Mammary epithelial cell (primary cell): ENCODE measurements around the gene FOXN1.

Experiments used
- EZH2 ChIP-seq: IDR thresholded peaks from 2 replicates; pipeline ENCODE4 v1.6.1; 2012; ENCODE audit warnings: low read length, inconsistent platforms, borderline replicate concordance
- TF ChIP-seq, protein P1 (sequence below), 2 donors: IDR thresholded peaks in 1 of 2; conservative IDR thresholded peaks in 1 of 2; 2 replicates each; pipeline ENCODE4 v1.5.1; 2011 to 2012; ENCODE audit warnings: inconsistent platforms in 2 of 2, low read length in 2 of 2, mild to moderate bottlenecking in 2 of 2, control low read depth in 1 of 2, low read depth in 1 of 2; ENCODE audit not compliant: insufficient read depth in 1 of 2; ENCODE audit errors: extremely low read depth in 1 of 2

GRCh38 chr17:28523876-28524275 lies 17.7 kb downstream of the FOXN1 start:
- TF ChIP-seq, protein P1, sequence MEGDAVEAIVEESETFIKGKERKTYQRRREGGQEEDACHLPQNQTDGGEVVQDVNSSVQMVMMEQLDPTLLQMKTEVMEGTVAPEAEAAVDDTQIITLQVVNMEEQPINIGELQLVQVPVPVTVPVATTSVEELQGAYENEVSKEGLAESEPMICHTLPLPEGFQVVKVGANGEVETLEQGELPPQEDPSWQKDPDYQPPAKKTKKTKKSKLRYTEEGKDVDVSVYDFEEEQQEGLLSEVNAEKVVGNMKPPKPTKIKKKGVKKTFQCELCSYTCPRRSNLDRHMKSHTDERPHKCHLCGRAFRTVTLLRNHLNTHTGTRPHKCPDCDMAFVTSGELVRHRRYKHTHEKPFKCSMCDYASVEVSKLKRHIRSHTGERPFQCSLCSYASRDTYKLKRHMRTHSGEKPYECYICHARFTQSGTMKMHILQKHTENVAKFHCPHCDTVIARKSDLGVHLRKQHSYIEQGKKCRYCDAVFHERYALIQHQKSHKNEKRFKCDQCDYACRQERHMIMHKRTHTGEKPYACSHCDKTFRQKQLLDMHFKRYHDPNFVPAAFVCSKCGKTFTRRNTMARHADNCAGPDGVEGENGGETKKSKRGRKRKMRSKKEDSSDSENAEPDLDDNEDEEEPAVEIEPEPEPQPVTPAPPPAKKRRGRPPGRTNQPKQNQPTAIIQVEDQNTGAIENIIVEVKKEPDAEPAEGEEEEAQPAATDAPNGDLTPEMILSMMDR (conservative IDR thresholded peaks at IDR 0.05 in 1 of 2, IDR thresholded peaks at IDR 0.05 in 1 of 2; ENCODE audit: extremely low read depth in 1 of 2, insufficient read depth in 1 of 2, low read depth in 1 of 2, low read length in 2 of 2): no peak
- no peak for TF ChIP-seq EZH2
